Spleen (tissue), 11 donors: ENCODE measurements around the gene ZNF175. TPM values are rescaled to one million over a fixed set of nuclear protein-coding genes. Genes with fewer than 3 reads are reported as not detected.

Experiments
- DNase-seq: peaks from one replicate; pipeline ENCODE4 v3.0.0-alpha.2; 2020
- H3K27ac ChIP-seq, 8 donors: fragments of 200-600 bp; sonication (generic) in 7 of 8; 1 replicate in 4 of 8; 2 replicates in 4 of 8; pipeline versions ENCODE4 v1.5.0 to v1.8.0; 2016 to 2021; ENCODE audit warnings: inconsistent platforms in 4 of 8, mild to moderate bottlenecking in 4 of 8, moderate library complexity in 1 of 8
- H3K27me3 ChIP-seq, 7 donors: fragments of 200-600 bp; sonication (generic) in 6 of 7; replicated peaks in 1 of 7; 1 replicate in 4 of 7; 2 replicates in 3 of 7; pipeline versions ENCODE4 v1.5.0 to v1.8.0; 2016 to 2021; ENCODE audit warnings: inconsistent platforms in 3 of 7, mild to moderate bottlenecking in 1 of 7
- H3K36me3 ChIP-seq, 6 donors: fragments of 200-600 bp; sonication (generic) in 5 of 6; 1 replicate in 4 of 6; 2 replicates in 2 of 6; pipeline versions ENCODE4 v1.5.0 to v1.8.0; 2016 to 2021; ENCODE audit warnings: inconsistent platforms in 2 of 6
- H3K4me1 ChIP-seq, 6 donors: fragments of 200-600 bp; sonication (generic) in 5 of 6; 1 replicate in 3 of 6; 2 replicates in 3 of 6; pipeline versions ENCODE4 v1.5.0 to v1.8.0; 2016 to 2021; ENCODE audit warnings: inconsistent platforms in 3 of 6
- H3K4me3 ChIP-seq, 8 donors: fragments of 200-600 bp; sonication (generic) in 7 of 8; 1 replicate in 4 of 8; 2 replicates in 4 of 8; pipeline versions ENCODE4 v1.5.0 to v1.8.0; 2016 to 2021; ENCODE audit warnings: inconsistent platforms in 4 of 8, mild to moderate bottlenecking in 4 of 8, moderate library complexity in 2 of 8
- H3K9me3 ChIP-seq, 8 donors: fragments of 200-600 bp; sonication (generic) in 7 of 8; 1 replicate in 4 of 8; 2 replicates in 4 of 8; pipeline versions ENCODE4 v1.5.0 to v1.8.0; 2016 to 2021; ENCODE audit warnings: inconsistent platforms in 4 of 8
- CTCF ChIP-seq, 11 experiments: fragments of 200-600 bp in 7 of 11; fragments of 450-650 bp in 4 of 11; sonication (generic) in 4 of 11; IDR thresholded peaks in 8 of 11; conservative IDR thresholded peaks in 3 of 11; 1 replicate in 7 of 11; 2 replicates in 4 of 11; pipeline versions ENCODE4 v1.4.0 to v1.8.0; 2016 to 2021; ENCODE audit warnings: antibody characterized with exemption in 11 of 11, inconsistent platforms in 4 of 11, mild to moderate bottlenecking in 1 of 11
- POLR2A ChIP-seq, 3 donors: fragments of 450-650 bp; IDR thresholded peaks; one replicate each; pipeline ENCODE4 v1.5.1; 2017; ENCODE audit warnings: antibody characterized with exemption in 3 of 3, mild to moderate bottlenecking in 1 of 3
- POLR2AphosphoS5 ChIP-seq, 3 donors: sonication (generic); formaldehyde crosslinking; IDR thresholded peaks; one replicate each; pipeline ENCODE4 v1.5.1; 2017; ENCODE audit warnings: antibody characterized with exemption in 3 of 3
- WGBS, 5 donors: extraction: QIAGEN DNeasy Blood & Tissue Kit in 3 of 5; methylation state at CpG; one replicate each; pipeline versions ENCODE4 v1.1.5 to v1.1.7; 2013 to 2018; 5-methylcytosine and 5-hydroxymethylcytosine counted together
- intact Hi-C: fragments of 100-400 bp; cut with DNase I; formaldehyde crosslinking; loops from one replicate; pipeline ENCODE4 v1.15.0; 2023; ENCODE audit warnings: low total_unique reads
- polyA plus RNA-seq, 3 donors: library from polyadenylated mRNA; stranded (reverse); fragments of 200-250 nt; gene quantifications; one replicate each; pipeline ENCODE4 v1.2.1, GENCODE V29; 2013
- total RNA-seq, 7 donors: library from RNA; depleted of rRNA in 3 of 7; stranded (reverse); fragments of >200 nt in 3 of 7; fragmentation: NEBNext Ultra II Directional in 4 of 7; extraction: Animal tissue kit (Norgen Biotek cat#: 25700) in 4 of 7; gene quantifications; one replicate each; pipeline versions ENCODE4 v1.1.0 to v1.2.1, GENCODE V29; 2016 to 2021
- donor health status: healthy with polysubstance abuse.
- donor health status: DM: no; HTN: no; CAD: no; lungs with moderate emphysema.
- donor health status: DM: no; HTN: no; CAD: no.
- donor health status: Bipolar disorder and iron deficiency.
- donor health status: healthy.
- donor health status: DM: no; HTN: no; CAD: no.
- donor health status: DM: yes; HTN: yes; CAD: no.

Gene ZNF175
- total and polyA plus RNA-seq, 10 donors, result 1.8 to 24.4 (median 12.3) TPM

- no peak for TF ChIP-seq POLR2A (IDR thresholded peaks at IDR 0.05)
- no peak for TF ChIP-seq CTCF (IDR thresholded peaks at IDR 0.05 in 8 of 11, conservative IDR thresholded peaks at IDR 0.05 in 3 of 11)
- peak in 2 of 3 donors; percentile 9 to 54 for TF ChIP-seq POLR2AphosphoS5 (IDR thresholded peaks at IDR 0.05)
- Histone ChIP-seq H3K4me1 (peaks cover 4 to 36% (median 18%) of the 10 kb centered on the region in 6 donors), H3K9me3 (no peaks in the 10 kb centered on the region), H3K27ac (peak overlapping the region in 6 of 8 donors; percentile 2 to 70 (median 54)), H3K27me3 (no peaks in the 10 kb centered on the region), H3K4me3 (no peak overlapping the region), H3K36me3 (peaks cover 0 to 18% (median 0%) of the 10 kb centered on the region in 6 donors)
- 34 to 52% (median 43%) methylated on average over 6 of the region's 6 CpGs for WGBS, 5 donors
- intact Hi-C loops, result no loop called here
- peak; percentile 83 for DNase-seq
Observed at GRCh38 chr19:51607077-51607476, 36.0 kb downstream of the ZNF175 start.

GRCh38 chr19:51607920-51608562, 37.0 kb downstream of the ZNF175 start:
- Histone ChIP-seq H3K27me3 (peaks cover 0 to 3% (median 0%) of the 10 kb centered on the region in 7 donors), H3K27ac (peak overlapping the region in 5 of 8 donors; percentile 2 to 60 (median 52)), H3K36me3 (peaks cover 0 to 28% (median 0%) of the 10 kb centered on the region in 6 donors), H3K9me3 (peaks cover 0 to 8% (median 0%) of the 10 kb centered on the region in 8 donors), H3K4me3 (no peak overlapping the region), H3K4me1 (peaks cover 4 to 28% (median 18%) of the 10 kb centered on the region in 6 donors)
- intact Hi-C loops, result no loop called here
- TF ChIP-seq POLR2AphosphoS5 (IDR thresholded peaks at IDR 0.05) (peak in 2 of 3 donors; percentile 30 to 63), CTCF (IDR thresholded peaks at IDR 0.05 in 8 of 11, conservative IDR thresholded peaks at IDR 0.05 in 3 of 11) (peak; percentile 14 to 75 (median 54)), POLR2A (IDR thresholded peaks at IDR 0.05) (no peak)
- 23 to 36% (median 27%) methylated on average over 13 of the region's 13 CpGs for WGBS, 5 donors
- peak; percentile 94 for DNase-seq

GRCh38 chr19:51610576-51610975, 39.5 kb downstream of the ZNF175 start:
- Histone ChIP-seq H3K4me3 (no peak overlapping the region), H3K27ac (no peak overlapping the region), H3K9me3 (peaks cover 0 to 11% (median 0%) of the 10 kb centered on the region in 8 donors), H3K27me3 (peaks cover 0 to 8% (median 0%) of the 10 kb centered on the region in 7 donors), H3K36me3 (peaks cover 0 to 53% (median 2%) of the 10 kb centered on the region in 6 donors), H3K4me1 (peaks cover 4 to 28% (median 18%) of the 10 kb centered on the region in 6 donors)
- intact Hi-C loops, result no loop called here
- TF ChIP-seq POLR2AphosphoS5 (IDR thresholded peaks at IDR 0.05), result no peak
- TF ChIP-seq POLR2A (IDR thresholded peaks at IDR 0.05), result no peak
- no peak for TF ChIP-seq CTCF (IDR thresholded peaks at IDR 0.05 in 8 of 11, conservative IDR thresholded peaks at IDR 0.05 in 3 of 11)
- no peak for DNase-seq
- WGBS, 5 donors, result 70 to 85% (median 80%) methylated on average over 1 of the region's 1 CpG

GRCh38 chr19:51614789-51615188, 43.7 kb downstream of the ZNF175 start:
- Histone ChIP-seq H3K4me1 (peaks cover 0 to 9% (median under 1%) of the 10 kb centered on the region in 6 donors), H3K27me3 (peaks cover 0 to 8% (median 0%) of the 10 kb centered on the region in 7 donors), H3K4me3 (no peak overlapping the region), H3K9me3 (peaks cover 0 to 11% (median 0%) of the 10 kb centered on the region in 8 donors), H3K27ac (no peak overlapping the region), H3K36me3 (peaks cover 0 to 87% (median 8%) of the 10 kb centered on the region in 6 donors)
- no peak for DNase-seq
- 73 to 79% (median 76%) methylated on average over 5 of the region's 5 CpGs for WGBS, 5 donors
- intact Hi-C loops, result no loop called here
- TF ChIP-seq POLR2A (IDR thresholded peaks at IDR 0.05) (no peak), POLR2AphosphoS5 (IDR thresholded peaks at IDR 0.05) (no peak), CTCF (IDR thresholded peaks at IDR 0.05 in 8 of 11, conservative IDR thresholded peaks at IDR 0.05 in 3 of 11) (no peak)
